ENCODE results near the gene RSRC1.
A peak's percentile ranks its signal among the peaks of the same experiment; 100 is the strongest.

Gene RSRC1

DNA sequence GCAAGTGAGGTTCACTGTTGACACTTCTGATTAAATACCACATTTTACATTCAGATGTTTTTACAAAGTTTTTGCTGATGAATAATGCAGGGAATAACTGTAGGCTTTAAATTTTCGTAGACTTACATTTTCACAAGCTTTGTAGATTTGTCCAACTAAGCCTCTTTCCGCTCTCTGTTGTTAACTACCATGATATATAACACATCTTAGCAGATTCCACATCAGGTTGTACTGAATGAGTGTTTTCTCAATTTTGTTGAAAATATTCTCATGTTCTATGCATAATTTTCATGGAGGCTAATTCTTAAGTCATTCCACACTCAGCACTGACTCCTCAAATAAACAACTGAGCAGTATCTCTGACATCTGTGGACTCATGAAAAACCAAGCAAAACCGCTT lies 168.3 kb downstream of the RSRC1 start:
- DNase-seq (ENCODE audit: low spot score): no peak
- TF ChIP-seq, protein P1, sequence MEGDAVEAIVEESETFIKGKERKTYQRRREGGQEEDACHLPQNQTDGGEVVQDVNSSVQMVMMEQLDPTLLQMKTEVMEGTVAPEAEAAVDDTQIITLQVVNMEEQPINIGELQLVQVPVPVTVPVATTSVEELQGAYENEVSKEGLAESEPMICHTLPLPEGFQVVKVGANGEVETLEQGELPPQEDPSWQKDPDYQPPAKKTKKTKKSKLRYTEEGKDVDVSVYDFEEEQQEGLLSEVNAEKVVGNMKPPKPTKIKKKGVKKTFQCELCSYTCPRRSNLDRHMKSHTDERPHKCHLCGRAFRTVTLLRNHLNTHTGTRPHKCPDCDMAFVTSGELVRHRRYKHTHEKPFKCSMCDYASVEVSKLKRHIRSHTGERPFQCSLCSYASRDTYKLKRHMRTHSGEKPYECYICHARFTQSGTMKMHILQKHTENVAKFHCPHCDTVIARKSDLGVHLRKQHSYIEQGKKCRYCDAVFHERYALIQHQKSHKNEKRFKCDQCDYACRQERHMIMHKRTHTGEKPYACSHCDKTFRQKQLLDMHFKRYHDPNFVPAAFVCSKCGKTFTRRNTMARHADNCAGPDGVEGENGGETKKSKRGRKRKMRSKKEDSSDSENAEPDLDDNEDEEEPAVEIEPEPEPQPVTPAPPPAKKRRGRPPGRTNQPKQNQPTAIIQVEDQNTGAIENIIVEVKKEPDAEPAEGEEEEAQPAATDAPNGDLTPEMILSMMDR (IDR thresholded peaks at IDR 0.05; ENCODE audit: extremely low read depth, missing control alignments): no peak

DNA sequence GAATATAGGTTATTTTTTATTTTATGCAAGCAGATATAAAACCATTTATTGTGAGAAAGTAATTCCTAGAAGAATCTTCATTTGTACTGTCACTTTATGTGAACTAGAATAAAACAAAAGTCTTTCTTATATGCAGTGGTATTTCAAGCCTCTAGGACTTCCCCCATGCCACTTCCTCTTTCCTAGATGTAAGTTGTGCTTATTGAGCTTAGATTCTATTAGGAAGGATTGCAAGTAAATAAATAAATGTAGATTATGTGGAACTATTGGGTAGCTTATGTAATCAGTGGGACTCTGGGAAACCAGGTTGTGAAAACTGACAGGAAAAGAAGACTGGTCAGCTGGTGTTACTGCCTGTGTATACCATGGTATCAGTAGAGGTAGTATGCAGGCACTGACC lies 169.7 kb downstream of the RSRC1 start:
- TF ChIP-seq, protein P1 (IDR thresholded peaks at IDR 0.05; ENCODE audit: extremely low read depth, missing control alignments): no peak
- no peak for DNase-seq (ENCODE audit: low spot score)

DNA sequence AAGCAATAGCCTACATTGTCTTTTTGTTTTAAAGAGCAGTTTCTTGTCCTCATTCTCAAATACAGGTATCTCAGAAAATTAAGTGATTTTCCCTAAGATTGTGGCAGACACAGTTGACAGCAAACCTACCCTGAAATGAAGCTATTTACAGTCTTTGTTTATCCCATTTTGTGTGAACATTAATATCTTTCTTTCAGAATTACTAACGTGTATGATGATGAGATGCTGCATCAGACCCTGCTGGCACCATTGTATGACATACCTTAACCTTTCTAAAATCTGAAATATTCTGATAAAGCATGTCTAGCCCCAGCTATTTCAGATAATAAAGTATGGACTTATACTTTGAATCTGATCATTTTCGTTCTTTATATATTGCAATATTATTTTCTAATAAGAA lies 185.9 kb downstream of the RSRC1 start:
- TF ChIP-seq, protein P1 (IDR thresholded peaks at IDR 0.05; ENCODE audit: extremely low read depth, missing control alignments): no peak
- DNase-seq (ENCODE audit: low spot score): no peak

DNA sequence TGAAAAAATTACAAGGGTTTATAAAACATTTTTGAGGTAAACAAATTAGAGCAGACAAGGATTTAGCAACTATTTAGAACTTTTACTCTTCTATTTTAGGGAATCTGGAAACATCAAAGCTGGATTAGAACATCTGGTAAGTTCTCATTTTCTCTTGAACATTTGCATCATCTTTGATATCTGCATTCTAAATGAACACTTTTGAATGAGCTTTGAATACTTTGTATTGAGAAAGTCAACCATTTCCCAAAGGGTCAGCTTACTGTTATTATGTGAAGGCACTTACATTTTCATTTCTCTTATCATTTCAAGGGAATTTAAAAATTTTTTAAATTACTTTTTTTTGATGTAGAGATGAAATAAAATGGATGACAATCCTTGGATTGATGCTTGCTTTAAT lies 188.1 kb downstream of the RSRC1 start:
- TF ChIP-seq, protein P1 (IDR thresholded peaks at IDR 0.05; ENCODE audit: extremely low read depth, missing control alignments): no peak
- no peak for DNase-seq (ENCODE audit: low spot score)

GRCh38 chr3:158308236-158308928 lies 198.5 kb downstream of the RSRC1 start:
- TF ChIP-seq, protein P1 (IDR thresholded peaks at IDR 0.05; ENCODE audit: extremely low read depth, missing control alignments): no peak
- no peak for DNase-seq (ENCODE audit: low spot score)

- TF ChIP-seq, protein P1 (IDR thresholded peaks at IDR 0.05; ENCODE audit: extremely low read depth, missing control alignments): no peak
- no peak for DNase-seq (ENCODE audit: low spot score)
Measured at GRCh38 chr3:158312560-158313141, 202.8 kb downstream of the RSRC1 start.

DNA sequence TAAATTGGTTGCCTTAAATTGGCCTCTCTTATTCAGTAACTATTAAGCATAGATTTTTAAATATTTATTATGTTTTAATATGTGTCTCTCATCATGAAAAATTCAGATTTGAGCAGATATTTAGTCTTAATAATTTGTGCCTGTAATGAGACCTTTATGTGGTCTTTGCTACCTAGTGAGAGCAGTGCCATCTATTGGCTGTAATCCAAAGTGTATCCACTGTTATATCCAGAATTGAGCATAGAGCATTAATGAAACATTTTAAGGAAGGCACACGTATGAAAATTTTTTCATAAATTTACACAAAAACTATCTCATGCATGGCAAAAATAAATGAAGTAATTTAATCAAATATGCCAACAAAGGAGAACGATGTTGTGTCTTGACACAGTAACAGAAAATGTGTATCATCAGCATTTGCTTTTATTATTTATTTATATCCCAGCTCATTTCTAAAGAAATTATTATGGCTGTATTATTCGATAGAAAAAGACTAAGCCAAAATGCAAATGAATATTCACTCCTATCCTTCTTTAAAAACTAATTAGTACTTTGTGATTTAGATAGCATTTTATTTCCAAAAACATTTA lies 203.5 kb downstream of the RSRC1 start:
- TF ChIP-seq, protein P1 (IDR thresholded peaks at IDR 0.05; ENCODE audit: extremely low read depth, missing control alignments): peak; percentile 53
- peak; percentile 32 for DNase-seq (ENCODE audit: low spot score)
